Caco-2 (cell line): ENCODE results near the gene SHROOM3. TPM values are rescaled to one million over a fixed set of nuclear protein-coding genes. Genes with fewer than 3 reads are reported as not detected.

ENCODE experiments used
- BruUV-seq: library from RNA; stranded (reverse); fragments of 400-500 nt; replicated peaks from 2 replicates; lab custom pipeline; 2021; lab: Mats Ljungman, UMichigan
- CTCF ChIA-PET: fragments of 300-600 bp; sonication (Branson Sonifier 250); formaldehyde crosslinking; loops from one replicate; lab custom pipeline; 2022; ENCODE audit warnings: antibody characterized with exemption; lab: Charles Lee
- POLR2A ChIA-PET: fragments of 300-600 bp; sonication (Branson Sonifier 250); formaldehyde crosslinking; loops from one replicate; lab custom pipeline; 2022; ENCODE audit warnings: antibody characterized with exemption; lab: Charles Lee
- DNase-seq, 2 experiments: peaks; one replicate each; pipeline versions ENCODE4 v3.0.0 to v3.0.0-alpha.2; 2020 to 2022
- H3K27me3 ChIP-seq: replicated peaks from 2 replicates; pipeline ENCODE4 v1.6.0; 2011; ENCODE audit warnings: low read length; ENCODE audit not compliant: control insufficient read depth, insufficient read depth
- H3K36me3 ChIP-seq: 2 replicates; pipeline ENCODE4 v1.5.1; 2011; ENCODE audit warnings: low read length; ENCODE audit not compliant: control insufficient read depth, insufficient read depth
- H3K4me1 ChIP-seq: fragments of 250-450 bp; sonication (Bioruptor Pico); 2 replicates; pipeline ENCODE4 v1.5.1; 2020; ENCODE audit warnings: mild to moderate bottlenecking
- H3K4me3 ChIP-seq: 2 replicates; pipeline ENCODE4 v1.5.1; 2011; ENCODE audit warnings: low read depth, mild to moderate bottlenecking, control low read depth, low read length
- H3K9me3 ChIP-seq: fragments of 250-450 bp; sonication (Bioruptor Pico); 2 replicates; pipeline ENCODE4 v1.5.1; 2020; ENCODE audit warnings: mild to moderate bottlenecking, moderate library complexity
- H3K27ac Mint-ChIP-seq: one replicate; pipeline ENCODE4 v1.8.0; 2022; ENCODE audit warnings: mixed read lengths; ENCODE audit not compliant: unreplicated experiment
- H3K27me3 Mint-ChIP-seq: one replicate; pipeline ENCODE4 v1.8.0; 2022; ENCODE audit warnings: mixed read lengths; ENCODE audit not compliant: insufficient read depth, unreplicated experiment
- H3K36me3 Mint-ChIP-seq: one replicate; pipeline ENCODE4 v1.8.0; 2022; ENCODE audit warnings: mild to moderate bottlenecking, mixed read lengths; ENCODE audit not compliant: insufficient read depth, unreplicated experiment
- H3K4me1 Mint-ChIP-seq: one replicate; pipeline ENCODE4 v1.8.0; 2022; ENCODE audit warnings: low read depth, mixed read lengths; ENCODE audit not compliant: unreplicated experiment
- H3K4me3 Mint-ChIP-seq: one replicate; pipeline ENCODE4 v1.8.0; 2022; ENCODE audit warnings: mild to moderate bottlenecking, moderate library complexity, mixed read lengths; ENCODE audit not compliant: unreplicated experiment
- H3K9me3 Mint-ChIP-seq: one replicate; pipeline ENCODE4 v1.8.0; 2022; ENCODE audit warnings: mixed read lengths; ENCODE audit not compliant: unreplicated experiment
- intact Hi-C: fragments of 100-400 bp; cut with micrococcal nuclease; formaldehyde crosslinking; loops from one replicate; pipeline ENCODE4 v1.10.0; 2022; ENCODE audit not compliant: unreplicated experiment
- total RNA-seq: library from RNA; stranded (reverse); gene quantifications from 2 replicates; pipeline ENCODE4 v1.2.3, GENCODE V29; 2022
- TF ChIP-seq, protein P1 (sequence below), 2 experiments: fragments of 200-600 bp in 1 of 2; IDR thresholded peaks; 1 replicate in 1 of 2; 2 replicates in 1 of 2; pipeline versions ENCODE4 v1.5.1 to v1.8.0; 2011 to 2022; ENCODE audit warnings: antibody characterized with exemption in 1 of 2, control low read depth in 1 of 2, inconsistent platforms in 1 of 2, low read depth in 1 of 2, low read length in 1 of 2, mild to moderate bottlenecking in 1 of 2, moderate library complexity in 1 of 2; ENCODE audit not compliant: insufficient read depth in 1 of 2, severe bottlenecking in 1 of 2, unreplicated experiment in 1 of 2

SHROOM3 gene
- total RNA-seq, 1 experiment from 2014 or later: 16.3 TPM

DNA sequence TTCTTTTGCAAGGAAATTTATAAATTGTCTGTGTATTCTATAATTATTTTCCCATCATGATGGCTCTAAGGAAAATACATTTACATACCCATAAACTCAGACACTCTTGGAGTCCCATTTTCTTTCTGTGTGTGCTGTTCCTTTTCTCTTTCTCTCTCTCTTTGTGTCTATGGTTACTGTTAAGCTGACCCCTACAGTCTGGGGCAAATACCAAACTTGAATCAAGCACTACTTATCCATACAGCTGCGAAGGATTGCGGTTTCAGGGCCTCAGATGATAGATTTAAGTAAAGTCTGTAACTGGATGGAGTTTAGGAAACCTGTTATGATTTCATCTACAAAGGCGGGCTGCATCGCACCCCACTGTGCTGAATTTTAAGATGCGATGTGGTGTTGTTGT, 150.2 kb downstream of the SHROOM3 start:
- Histone ChIP-seq H3K9me3 (no peaks in the 10 kb centered on the region), H3K4me1 (peaks cover 30% of the 10 kb centered on the region), H3K36me3 (no peaks in the 10 kb centered on the region), H3K4me3 (peak overlapping the region; percentile 46), H3K27me3 (no peaks in the 10 kb centered on the region)
- H3K36me3 Mint-ChIP-seq: peaks cover 17% of the 10 kb centered on the region
- peak overlapping the region; percentile 96 for H3K27ac Mint-ChIP-seq
- TF ChIP-seq, protein P1, sequence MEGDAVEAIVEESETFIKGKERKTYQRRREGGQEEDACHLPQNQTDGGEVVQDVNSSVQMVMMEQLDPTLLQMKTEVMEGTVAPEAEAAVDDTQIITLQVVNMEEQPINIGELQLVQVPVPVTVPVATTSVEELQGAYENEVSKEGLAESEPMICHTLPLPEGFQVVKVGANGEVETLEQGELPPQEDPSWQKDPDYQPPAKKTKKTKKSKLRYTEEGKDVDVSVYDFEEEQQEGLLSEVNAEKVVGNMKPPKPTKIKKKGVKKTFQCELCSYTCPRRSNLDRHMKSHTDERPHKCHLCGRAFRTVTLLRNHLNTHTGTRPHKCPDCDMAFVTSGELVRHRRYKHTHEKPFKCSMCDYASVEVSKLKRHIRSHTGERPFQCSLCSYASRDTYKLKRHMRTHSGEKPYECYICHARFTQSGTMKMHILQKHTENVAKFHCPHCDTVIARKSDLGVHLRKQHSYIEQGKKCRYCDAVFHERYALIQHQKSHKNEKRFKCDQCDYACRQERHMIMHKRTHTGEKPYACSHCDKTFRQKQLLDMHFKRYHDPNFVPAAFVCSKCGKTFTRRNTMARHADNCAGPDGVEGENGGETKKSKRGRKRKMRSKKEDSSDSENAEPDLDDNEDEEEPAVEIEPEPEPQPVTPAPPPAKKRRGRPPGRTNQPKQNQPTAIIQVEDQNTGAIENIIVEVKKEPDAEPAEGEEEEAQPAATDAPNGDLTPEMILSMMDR (IDR thresholded peaks at IDR 0.05; ENCODE audit: insufficient read depth in 1 of 2, low read depth in 1 of 2, low read length in 1 of 2, severe bottlenecking in 1 of 2, unreplicated experiment in 1 of 2): no peak
- H3K27me3 Mint-ChIP-seq: no peaks in the 10 kb centered on the region
- DNase-seq: no peak
- POLR2A ChIA-PET: interaction anchor here (1.0 to 1.6 kb wide), 8 partner anchors 9 to 119 kb away, joined by 3 to 20 read pairs (median 6); no protein-coding TSS in a partner anchor
- peak overlapping the region; percentile 80 for H3K4me3 Mint-ChIP-seq
- H3K9me3 Mint-ChIP-seq: no peaks in the 10 kb centered on the region
- CTCF ChIA-PET: interaction anchor here (0.8 to 1.4 kb wide), 7 partner anchors 14 to 172 kb away, joined by 3 to 13 read pairs (median 3); no protein-coding TSS in a partner anchor
- no TSS peak for BruUV-seq
- intact Hi-C loops: loop anchor here (5.0 kb wide), 1 partner anchor 58 kb away; no protein-coding TSS in a partner anchor
- H3K4me1 Mint-ChIP-seq: peaks cover 18% of the 10 kb centered on the region

DNA sequence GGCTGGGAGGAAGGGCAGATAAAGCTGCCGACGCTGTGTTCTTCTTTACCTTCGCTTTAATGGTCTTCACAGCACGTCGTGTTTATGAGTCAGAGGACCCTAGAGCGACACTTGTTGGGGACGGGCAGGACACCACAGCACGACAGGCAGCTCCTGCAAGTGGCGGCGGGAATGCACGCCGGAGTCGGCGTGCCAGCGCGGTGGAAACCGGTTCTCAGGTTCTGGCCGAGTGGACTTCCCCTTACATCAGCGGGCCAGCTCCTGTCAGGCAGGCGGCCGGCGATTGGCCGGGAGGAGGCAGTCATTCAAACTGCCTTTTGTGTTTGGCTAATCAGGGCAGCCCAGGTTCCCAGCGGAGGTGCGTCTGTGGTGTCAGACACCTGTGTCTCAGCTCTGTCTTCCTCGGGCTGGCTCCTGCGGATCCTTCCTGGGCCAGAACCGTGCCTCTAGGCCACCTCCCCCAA, 150.9 kb downstream of the SHROOM3 start:
- peaks cover 37% of the 10 kb centered on the region for H3K4me1 ChIP-seq
- no peaks in the 10 kb centered on the region for H3K27me3 ChIP-seq
- CTCF ChIA-PET: interaction anchor here (0.6 to 1.4 kb wide), 10 partner anchors 15 to 1834 kb away, joined by 3 to 13 read pairs (median 3); no protein-coding TSS in a partner anchor
- no peaks in the 10 kb centered on the region for H3K36me3 ChIP-seq
- POLR2A ChIA-PET: interaction anchor here (1.0 to 1.6 kb wide), 8 partner anchors 8 to 118 kb away, joined by 3 to 20 read pairs (median 6); no protein-coding TSS in a partner anchor
- no peaks in the 10 kb centered on the region for H3K9me3 Mint-ChIP-seq
- H3K27ac Mint-ChIP-seq: peak overlapping the region; percentile 96
- H3K36me3 Mint-ChIP-seq: peaks cover 18% of the 10 kb centered on the region
- TF ChIP-seq, protein P1 (IDR thresholded peaks at IDR 0.05; ENCODE audit: insufficient read depth in 1 of 2, low read depth in 1 of 2, low read length in 1 of 2, severe bottlenecking in 1 of 2, unreplicated experiment in 1 of 2): peak in 1 of 2 experiments; percentile 39
- no TSS peak for BruUV-seq
- peak; percentile 95 for DNase-seq
- no peaks in the 10 kb centered on the region for H3K9me3 ChIP-seq
- intact Hi-C loops: loop anchor here (1.0 to 5.0 kb wide), 6 partner anchors 16 to 147 kb away; no protein-coding TSS in a partner anchor
- H3K4me3 Mint-ChIP-seq: peak overlapping the region; percentile 80
- peak overlapping the region; percentile 46 for H3K4me3 ChIP-seq
- H3K27me3 Mint-ChIP-seq: no peaks in the 10 kb centered on the region
- peaks cover 22% of the 10 kb centered on the region for H3K4me1 Mint-ChIP-seq

DNA sequence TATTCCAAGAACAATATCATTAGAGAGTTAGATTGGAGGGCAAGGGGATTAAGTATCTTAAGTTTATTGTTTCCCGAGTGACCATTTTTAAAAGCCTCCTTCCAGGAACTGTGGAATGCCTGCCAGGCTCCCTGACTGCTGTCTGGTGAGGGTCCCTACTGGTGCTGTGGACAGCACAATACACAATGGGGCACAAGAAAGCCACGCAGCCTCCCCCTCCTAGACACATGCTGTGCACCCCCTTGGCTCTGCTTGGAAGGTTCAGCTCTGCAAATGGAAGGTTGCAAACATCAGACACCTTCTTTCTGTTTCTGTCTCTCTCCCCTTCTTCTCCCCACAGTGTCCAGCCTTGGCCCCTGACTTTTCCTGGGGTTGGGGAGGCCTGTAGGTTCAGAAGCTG, 153.2 kb downstream of the SHROOM3 start:
- POLR2A ChIA-PET: interaction anchor here (1.1 kb wide), 1 partner anchor 135 kb away, joined by 4 read pairs; no protein-coding TSS in a partner anchor
- no peak for DNase-seq

More for the DNA sequence above, 153.2 kb downstream of the SHROOM3 start:
- Histone ChIP-seq H3K9me3 (no peaks in the 10 kb centered on the region), H3K36me3 (no peaks in the 10 kb centered on the region), H3K4me1 (peaks cover 50% of the 10 kb centered on the region), H3K4me3 (no peak overlapping the region), H3K27me3 (no peaks in the 10 kb centered on the region)
- Mint-ChIP-seq H3K27me3 (no peaks in the 10 kb centered on the region), H3K9me3 (no peaks in the 10 kb centered on the region), H3K36me3 (peaks cover 18% of the 10 kb centered on the region), H3K27ac (peak overlapping the region; percentile 96), H3K4me3 (peak overlapping the region; percentile 16), H3K4me1 (peaks cover 38% of the 10 kb centered on the region)
- TF ChIP-seq, protein P1 (IDR thresholded peaks at IDR 0.05; ENCODE audit: insufficient read depth in 1 of 2, low read depth in 1 of 2, low read length in 1 of 2, severe bottlenecking in 1 of 2, unreplicated experiment in 1 of 2): no peak
- CTCF ChIA-PET: no interaction called here
- intact Hi-C loops: loop anchor here (5.0 kb wide), 1 partner anchor 61 kb away; no protein-coding TSS in a partner anchor
- no TSS peak for BruUV-seq
